Stimulated activated CD4-positive, alpha-beta T cell treated with anti-CD3 and anti-CD28 coated beads, Interleukin-1b, Interleukin-23, amount 100 ng/mL, for 24 hours (primary cell): ENCODE measurements around the gene RPS21.

ENCODE experiments used
- DNase-seq, 4 experiments: peaks; one replicate each; pipeline ENCODE4 v3.0.0-alpha.2; 2020; ENCODE audit warnings: low read depth in 4 of 4, low spot score in 1 of 4

Gene RPS21

GRCh38 chr20:62395311-62396242 lies 8.7 kb downstream of the RPS21 start:
- DNase-seq, result no peak

- no peak for DNase-seq
These were observed 9.7 kb downstream of the RPS21 start for GRCh38 chr20:62396367-62397239.

GRCh38 chr20:62398120-62398821 lies 11.4 kb downstream of the RPS21 start:
- no peak for DNase-seq

- DNase-seq, result no peak
These were observed 13.1 kb downstream of the RPS21 start for GRCh38 chr20:62400021-62400420.

GRCh38 chr20:62400541-62400940 lies 13.6 kb downstream of the RPS21 start:
- no peak for DNase-seq

GRCh38 chr20:62401331-62401779 lies 14.5 kb downstream of the RPS21 start:
- DNase-seq, result no peak

GRCh38 chr20:62402456-62403150 lies 15.7 kb downstream of the RPS21 start:
- no peak for DNase-seq

GRCh38 chr20:62403331-62403730 lies 16.4 kb downstream of the RPS21 start:
- no peak for DNase-seq

- no peak for DNase-seq
These were observed 17.3 kb downstream of the RPS21 start for GRCh38 chr20:62404112-62404665.

GRCh38 chr20:62404761-62405107 lies 17.8 kb downstream of the RPS21 start:
- no peak for DNase-seq

GRCh38 chr20:62405108-62405980 lies 18.4 kb downstream of the RPS21 start:
- DNase-seq, result no peak

GRCh38 chr20:62405981-62406513 lies 19.1 kb downstream of the RPS21 start:
- DNase-seq, result no peak

- no peak for DNase-seq
These were observed 19.8 kb downstream of the RPS21 start for GRCh38 chr20:62406635-62407176.

- peak; percentile 76 to 89 (median 84) for DNase-seq
These were observed 20.5 kb downstream of the RPS21 start, which contains the start of gene CABLES2 for GRCh38 chr20:62407221-62407992. TSS of gene CABLES2 (minus strand) at chr20:62407285. CDS start at chr20:62407276, 9 bp downstream.

- DNase-seq, result no peak
These were observed 21.2 kb downstream of the RPS21 start for GRCh38 chr20:62408055-62408454.

- DNase-seq, result no peak
These were observed 21.7 kb downstream of the RPS21 start for GRCh38 chr20:62408640-62409039.

GRCh38 chr20:62409086-62409853 lies 22.4 kb downstream of the RPS21 start:
- no peak for DNase-seq
